Fibroblast of mammary gland (primary cell): ENCODE results near the gene ZNF430.

ENCODE experiments used
- DNase-seq: peaks from one replicate; pipeline ENCODE4 v3.0.0-alpha.2; 2010; ENCODE audit warnings: low read depth
- H3K4me3 ChIP-seq: 2 replicates; pipeline ENCODE4 v1.5.1; 2011; ENCODE audit warnings: low read depth, mild to moderate bottlenecking, low read length, moderate library complexity; ENCODE audit not compliant: control insufficient read depth
- TF ChIP-seq, protein P1 (sequence below): conservative IDR thresholded peaks from 2 replicates; pipeline ENCODE4 v1.5.1; 2011; ENCODE audit warnings: low read depth, low read length, inconsistent platforms; ENCODE audit not compliant: control insufficient read depth, insufficient read depth

ZNF430 gene

DNA sequence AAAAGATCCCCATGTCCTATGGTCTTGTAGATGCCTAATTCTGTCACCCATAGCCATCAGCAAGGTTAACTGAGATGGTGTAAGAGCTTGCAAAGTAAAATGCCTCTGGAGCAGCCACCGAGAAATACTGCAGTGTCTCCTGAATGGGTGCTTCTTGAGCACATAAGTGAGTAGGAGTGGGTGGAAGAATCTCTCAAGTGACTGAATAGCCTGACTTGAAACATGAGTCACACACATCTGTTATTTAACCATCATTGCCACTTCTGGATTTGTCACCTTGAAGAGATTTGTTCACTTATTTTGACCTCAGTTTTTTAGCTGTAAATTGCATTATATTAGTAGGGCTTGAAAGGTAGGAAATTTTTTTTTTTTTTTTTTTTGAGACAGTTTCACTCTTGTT lies 63.9 kb downstream of the ZNF430 start:
- TF ChIP-seq, protein P1, sequence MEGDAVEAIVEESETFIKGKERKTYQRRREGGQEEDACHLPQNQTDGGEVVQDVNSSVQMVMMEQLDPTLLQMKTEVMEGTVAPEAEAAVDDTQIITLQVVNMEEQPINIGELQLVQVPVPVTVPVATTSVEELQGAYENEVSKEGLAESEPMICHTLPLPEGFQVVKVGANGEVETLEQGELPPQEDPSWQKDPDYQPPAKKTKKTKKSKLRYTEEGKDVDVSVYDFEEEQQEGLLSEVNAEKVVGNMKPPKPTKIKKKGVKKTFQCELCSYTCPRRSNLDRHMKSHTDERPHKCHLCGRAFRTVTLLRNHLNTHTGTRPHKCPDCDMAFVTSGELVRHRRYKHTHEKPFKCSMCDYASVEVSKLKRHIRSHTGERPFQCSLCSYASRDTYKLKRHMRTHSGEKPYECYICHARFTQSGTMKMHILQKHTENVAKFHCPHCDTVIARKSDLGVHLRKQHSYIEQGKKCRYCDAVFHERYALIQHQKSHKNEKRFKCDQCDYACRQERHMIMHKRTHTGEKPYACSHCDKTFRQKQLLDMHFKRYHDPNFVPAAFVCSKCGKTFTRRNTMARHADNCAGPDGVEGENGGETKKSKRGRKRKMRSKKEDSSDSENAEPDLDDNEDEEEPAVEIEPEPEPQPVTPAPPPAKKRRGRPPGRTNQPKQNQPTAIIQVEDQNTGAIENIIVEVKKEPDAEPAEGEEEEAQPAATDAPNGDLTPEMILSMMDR: no peak
- no peak overlapping the region for H3K4me3 ChIP-seq
- peak; percentile 88 for DNase-seq

DNA sequence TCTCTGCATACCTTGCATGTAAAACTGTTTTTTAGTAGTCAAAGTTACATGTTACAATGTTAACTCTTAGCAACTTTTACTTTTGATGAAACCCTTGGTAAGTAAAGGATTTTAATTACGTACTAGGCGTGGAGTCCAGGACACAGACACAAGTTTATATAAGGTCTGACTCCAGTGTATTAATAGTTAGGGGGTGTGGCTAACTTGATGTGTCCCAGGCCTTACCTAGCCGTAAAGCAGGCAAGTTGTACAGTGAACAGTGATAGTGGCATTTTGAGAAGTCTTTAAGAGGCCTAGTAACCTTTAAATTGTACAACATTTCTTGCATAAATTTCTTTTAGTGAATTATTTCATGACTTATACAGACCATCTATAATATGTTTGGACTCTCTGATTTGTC lies 67.4 kb downstream of the ZNF430 start:
- TF ChIP-seq, protein P1: no peak
- H3K4me3 ChIP-seq: no peak overlapping the region
- no peak for DNase-seq

DNA sequence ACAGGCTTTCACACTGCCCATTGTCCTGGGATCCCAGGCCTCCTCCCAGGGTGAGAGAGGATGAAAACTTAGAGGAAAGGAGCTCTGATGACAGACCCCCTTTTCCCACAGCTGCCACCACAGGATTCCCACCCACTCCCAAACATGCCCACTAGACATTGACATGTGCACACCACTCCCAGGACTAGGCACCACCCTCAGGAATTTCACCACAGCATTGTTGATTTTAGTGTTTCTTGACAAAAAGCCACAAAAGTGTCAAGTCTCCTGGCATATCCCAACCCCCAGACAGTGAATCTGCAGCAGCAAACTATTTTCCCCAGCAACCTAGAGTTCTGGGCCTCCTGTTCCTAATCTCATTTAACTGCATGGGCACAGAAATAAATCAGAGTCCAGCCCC lies 71.7 kb downstream of the ZNF430 start:
- TF ChIP-seq, protein P1: no peak
- DNase-seq: no peak
- H3K4me3 ChIP-seq: no peak overlapping the region

DNA sequence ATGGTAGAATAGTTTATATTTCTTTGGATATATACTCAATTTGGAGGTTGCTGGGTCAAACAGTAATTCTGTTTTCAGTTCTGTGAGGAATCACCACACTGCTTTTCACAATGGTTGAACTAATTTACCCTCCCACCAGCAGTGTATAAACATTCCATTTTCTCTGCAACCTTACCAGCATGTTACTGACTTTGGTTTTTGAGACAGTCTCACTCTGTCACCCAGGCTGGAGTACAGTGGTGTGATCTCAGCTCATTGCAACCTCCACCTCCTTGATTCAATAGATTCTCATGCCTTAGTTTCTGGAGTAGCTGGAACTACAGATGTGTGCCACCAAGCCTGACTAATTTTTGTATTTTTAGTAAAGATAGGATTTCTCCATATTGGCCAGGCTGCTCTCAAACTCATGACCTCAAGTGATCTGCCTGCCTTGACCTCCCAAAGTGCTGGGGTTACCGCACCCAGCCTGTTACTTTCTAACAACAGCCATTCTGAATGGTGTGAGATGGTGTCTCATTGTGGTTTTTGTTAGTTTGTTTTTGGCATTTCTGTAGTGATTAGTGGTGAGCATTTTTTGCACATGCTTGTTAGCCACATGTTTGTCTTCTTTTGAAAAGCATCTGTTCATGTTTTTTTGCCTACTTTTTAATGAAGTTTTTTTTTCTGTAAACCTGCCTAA lies 74.0 kb downstream of the ZNF430 start:
- TF ChIP-seq, protein P1: no peak
- no peak for DNase-seq
- H3K4me3 ChIP-seq: no peak overlapping the region

DNA sequence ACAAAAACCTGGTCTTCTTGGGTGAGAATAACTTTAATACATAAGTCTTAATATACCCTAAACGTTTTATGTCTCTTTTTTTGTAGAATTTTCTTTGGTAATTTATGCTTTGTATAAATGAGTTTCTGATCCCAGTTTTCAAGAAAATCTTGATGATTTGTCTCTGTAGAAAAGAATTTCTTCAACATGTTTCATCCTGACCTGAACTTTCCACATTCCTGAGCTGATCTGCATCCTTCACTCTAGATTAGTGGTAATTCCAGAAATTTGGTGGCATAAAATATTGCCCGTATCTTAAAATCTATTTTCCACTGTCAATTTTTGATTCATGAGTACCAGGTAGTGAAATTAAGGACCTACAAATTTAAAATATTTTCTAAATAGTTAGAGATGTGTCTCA lies 77.8 kb downstream of the ZNF430 start:
- DNase-seq: no peak
- TF ChIP-seq, protein P1: no peak
- no peak overlapping the region for H3K4me3 ChIP-seq

DNA sequence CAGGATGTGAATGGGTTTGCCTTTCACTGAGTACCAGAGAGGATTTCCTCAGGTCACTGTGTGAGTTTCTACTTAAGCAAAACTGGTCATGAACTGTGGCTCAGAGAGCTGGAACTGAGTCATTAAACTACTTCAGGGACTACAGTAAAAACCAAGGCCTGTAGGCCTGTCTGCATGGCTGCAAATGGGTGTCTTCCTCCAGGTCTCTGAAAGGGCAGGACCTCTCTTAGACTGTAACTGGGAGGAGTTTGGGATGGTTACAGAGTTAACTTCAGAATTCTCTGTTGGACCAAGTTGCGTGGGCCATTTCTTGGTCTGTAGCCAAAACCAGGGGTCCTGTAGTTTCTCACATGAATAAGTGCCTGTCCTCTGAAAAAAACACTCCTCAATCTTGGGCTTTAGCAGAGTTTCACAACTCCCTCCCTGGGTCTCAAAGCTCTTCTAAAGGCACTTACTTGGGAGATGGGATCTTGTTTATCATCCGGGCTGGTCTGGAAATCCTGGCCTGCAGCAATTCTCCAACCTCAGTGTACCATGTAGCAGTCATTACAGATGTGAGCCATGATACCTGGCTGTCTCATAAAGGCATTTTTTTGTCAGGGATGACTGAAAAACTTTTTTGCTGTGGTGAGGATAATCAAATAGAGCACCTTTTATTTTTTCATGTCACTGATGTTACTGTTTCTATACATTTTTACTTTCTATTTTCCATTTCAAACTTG lies 81.2 kb downstream of the ZNF430 start:
- H3K4me3 ChIP-seq: no peak overlapping the region
- no peak for DNase-seq
- TF ChIP-seq, protein P1: no peak
